NCI-H510A (cell line): ENCODE results near the gene SRA1.
"Not testable (repeated sequence)": the region's sequence is repeated elsewhere in the genome, so short reads cannot be mapped to it uniquely, and the experiment has no call there.

Source experiments
- DNase-seq: peaks from one replicate; lab custom pipeline; 2025; lab: John Stamatoyannopoulos, UW

The SRA1 gene

DNA sequence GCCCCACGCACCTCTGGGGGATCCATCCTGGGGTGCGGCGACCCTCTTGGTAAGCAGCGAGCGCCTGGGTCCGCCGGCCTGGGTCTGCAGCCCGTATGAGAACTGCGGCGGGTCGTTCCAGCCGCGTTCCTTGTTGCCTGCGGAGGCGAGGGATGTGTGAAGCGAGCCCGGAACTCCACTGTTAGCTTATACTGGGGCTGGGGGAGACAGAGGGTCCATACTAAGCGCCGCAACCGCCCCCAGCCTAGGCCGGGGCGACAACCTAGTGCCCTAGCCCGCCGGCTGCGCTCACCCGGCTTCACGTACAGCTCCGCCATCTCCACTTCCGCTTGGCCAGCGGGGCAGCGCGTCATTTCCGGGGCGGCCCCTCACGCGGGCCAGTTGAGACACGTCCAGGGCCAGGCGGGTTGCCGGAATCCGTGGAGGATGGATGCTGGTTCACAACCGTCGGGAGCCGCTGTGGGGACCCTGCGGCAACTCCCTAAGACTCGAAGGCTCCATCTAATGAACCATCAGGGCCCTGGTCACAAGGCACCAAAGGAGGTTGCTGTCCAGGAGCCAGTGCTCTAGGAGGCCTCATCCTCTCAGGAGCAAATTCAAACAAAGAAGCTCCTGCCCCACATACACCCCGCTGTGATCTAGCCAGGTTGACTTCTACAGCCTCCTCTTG is at the start of gene SRA1:
TSS of gene SRA1 (minus strand) at position 338 of the 670 bp plus-strand sequence. CDS start at position 317, 21 bp downstream.
- DNase-seq, result peak; percentile 77

DNA sequence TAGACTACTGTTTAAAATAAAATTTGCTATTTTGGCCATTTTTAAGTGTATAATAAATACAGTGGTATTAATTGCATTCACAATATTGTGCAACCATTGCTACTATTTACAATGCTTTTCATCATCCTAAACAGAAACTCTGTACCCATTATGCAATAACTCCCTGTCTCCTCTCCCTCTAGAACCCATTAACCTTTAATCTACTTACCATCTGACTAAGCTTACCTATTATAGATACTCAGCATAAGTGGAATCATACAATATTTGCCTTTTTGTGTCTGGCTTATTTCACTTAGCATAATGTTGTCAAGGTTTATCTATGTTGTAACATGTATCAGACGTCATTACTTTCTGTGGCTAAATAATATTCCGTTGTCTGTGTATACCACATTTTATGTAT is 49.8 kb upstream of the SRA1 start:
- DNase-seq, result no peak

DNA sequence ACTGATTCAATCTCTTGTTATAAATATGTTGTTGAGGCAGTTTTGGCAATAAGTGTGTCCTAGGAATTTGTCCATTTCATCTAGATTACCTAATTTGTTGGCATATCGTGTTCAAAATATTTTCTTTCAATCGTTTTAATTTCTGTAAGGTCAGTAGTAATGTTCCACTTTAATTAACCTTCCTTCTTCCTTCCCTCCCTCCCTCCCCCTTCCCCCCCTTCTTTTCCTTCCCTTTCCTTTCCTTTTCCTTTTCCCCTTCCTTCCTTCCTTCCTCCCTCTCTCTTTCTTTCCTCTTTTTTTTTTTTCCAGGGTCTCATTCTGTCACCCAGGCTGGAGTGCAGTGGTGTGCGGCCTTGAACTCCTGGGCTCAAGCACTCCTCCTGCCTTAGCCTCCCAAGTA is 48.6 kb upstream of the SRA1 start:
- no peak for DNase-seq

DNA sequence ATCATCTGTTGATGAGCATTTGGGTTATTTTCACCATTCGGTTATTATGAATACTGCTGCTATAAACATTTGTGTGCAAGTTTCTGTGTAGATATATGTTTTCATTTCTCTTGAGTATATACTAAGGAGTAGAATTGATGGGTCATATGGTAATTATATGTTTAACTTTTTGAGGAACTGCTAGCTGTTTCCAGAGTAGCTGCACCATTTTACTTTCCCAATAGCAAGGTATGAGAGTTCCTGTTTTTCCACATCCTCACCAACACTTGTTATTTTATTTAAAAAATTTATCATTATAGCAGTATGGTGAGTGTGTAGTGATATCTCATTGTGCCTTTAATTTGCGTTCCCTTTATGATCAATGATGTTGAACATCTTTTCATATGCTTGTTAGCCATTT is 46.5 kb upstream of the SRA1 start:
- DNase-seq, result no peak

DNA sequence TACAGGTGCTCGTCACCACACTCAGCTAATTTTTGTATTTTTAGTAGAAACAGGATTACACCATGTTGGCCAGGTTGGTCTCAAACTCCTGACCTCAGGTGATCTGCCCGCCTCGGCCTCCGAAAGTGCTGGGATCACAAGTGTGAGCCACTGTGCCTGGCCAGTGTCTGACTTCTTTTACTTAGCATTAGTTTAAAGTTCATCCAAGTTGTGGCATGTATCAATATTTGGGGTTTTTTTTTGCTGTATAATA is 46.1 kb upstream of the SRA1 start:
- DNase-seq, result not testable (repeated sequence)

DNA sequence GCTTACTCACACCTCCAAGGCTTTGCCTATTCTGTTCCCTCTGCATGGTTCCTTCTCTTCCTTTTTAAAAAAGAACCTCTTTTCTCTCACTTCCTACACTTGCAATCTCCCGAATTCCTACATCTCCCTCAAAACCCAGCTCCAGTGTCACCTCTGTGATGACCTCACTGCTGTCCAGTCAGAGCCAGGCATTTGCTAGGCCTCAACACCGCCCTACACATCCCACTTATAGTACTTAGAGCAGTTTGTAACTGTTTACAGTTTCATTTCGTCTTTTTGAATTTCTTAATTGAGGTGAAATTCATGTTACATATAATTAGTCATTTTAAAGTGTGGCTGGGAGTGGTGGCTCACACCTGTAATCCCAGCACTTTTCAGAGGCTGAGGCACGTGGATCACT is 44.9 kb upstream of the SRA1 start:
- no peak for DNase-seq

DNA sequence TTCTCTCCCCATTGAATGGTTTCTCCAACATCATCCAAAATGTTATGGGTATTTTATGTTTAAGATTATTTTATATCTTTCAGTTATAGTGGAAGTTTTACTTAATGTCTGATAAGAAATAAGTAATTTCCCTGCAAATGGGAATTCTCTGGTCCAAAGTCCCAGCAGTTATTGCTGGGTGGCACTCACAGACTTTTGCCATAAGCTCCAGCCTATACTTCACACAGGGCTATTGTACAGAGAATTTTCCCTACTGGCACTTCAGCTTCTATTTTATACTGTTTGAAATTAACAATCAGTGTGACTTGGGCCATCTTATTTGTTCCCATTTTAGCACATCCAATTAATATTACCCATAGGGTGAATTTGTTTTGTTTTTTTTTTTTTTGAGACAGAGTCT is 42.8 kb upstream of the SRA1 start:
- no peak for DNase-seq

DNA sequence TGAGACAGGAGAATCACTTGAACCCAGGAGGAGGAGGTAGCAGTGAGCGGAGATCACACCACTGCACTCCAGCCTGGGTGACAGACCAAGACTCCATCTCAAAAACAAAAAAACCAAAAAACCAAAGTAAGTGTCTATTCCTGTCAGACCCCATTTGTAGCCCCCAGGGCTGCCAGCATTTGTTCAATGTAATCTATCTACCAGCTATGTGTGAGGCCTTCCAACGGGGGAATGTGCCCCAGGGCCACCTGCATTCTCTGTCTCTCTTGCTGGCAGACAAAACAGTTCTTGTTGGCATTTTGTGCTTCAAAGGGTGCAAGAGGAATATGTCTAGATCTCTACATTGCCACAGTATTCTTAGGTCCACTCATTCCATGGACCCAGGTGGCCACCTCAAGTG is 41.6 kb upstream of the SRA1 start:
- no peak for DNase-seq

DNA sequence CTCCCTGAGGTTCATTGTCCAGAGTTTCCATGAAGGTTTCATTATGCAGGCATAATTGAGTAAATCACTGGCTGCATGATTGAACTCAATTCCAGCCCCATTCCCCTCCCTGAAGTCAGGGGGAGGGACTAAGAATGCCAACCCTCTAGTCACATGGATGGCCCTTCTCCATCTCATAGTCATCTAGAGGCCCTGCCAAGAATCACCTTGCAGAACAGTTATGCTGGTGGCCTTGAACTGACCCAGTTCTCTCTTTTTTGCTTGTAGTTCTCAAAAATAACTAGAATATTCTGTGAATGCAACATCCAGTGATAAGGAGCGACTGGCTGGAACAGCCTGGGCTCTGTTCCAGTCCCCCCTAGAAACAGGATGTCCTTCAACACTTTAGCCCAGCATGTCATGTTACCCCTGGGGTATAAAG is 39.1 kb upstream of the SRA1 start:
- no peak for DNase-seq

DNA sequence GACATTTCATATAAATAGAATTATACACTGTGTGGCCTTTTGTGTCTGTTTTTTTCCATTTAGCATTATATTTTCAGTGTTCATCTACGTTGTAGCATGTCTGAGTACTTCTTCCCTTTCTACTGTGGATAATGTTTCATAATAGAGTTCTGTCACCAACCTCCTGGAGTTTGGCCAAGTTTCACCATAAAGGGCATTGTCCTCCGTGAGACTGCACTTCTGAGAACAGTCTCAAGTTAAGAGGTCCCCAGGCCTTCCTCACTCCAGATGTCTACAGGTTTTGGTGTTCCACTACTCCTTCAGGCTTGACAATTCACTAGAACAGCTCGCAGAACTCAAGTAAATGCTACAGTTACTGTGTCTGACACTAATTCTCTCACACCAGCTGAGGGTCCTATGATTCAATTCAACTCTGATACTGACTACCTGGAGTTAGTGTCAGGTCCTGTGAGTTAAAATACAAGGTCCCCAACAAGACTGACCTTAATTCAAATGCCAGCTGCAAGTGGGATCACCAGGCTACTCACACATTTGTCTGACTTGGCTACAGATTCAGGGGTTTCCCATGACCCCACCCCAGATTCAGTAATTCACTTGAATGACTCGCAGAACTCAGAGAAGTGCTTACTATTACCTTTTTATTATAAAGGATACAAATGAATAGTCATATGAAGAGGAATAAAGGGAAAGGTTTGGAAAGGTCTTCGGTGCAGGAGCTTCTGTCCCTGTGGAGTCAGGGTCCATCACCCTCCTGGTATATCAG is 38.4 kb upstream of the SRA1 start:
- no peak for DNase-seq

DNA sequence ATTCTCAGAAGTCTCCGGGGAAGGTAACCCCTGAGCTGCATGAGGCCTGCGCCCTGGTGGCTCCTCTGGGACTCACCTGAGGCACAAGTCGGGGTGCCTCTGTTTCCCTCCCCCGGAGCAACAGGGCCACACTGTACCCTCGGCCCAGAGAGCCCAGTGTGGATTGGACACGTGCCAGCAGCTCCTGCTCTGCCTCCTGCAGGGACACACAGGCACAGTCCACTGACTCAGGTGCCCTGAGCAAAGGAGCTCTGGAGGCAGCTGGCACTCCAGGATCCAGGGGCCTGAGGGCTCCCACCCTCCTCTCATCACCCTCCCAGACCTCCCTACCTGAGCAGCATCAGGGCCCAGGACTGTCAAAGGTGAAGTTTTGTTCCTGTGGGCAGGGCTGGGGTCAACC is 36.9 kb upstream of the SRA1 start:
- no peak for DNase-seq

DNA sequence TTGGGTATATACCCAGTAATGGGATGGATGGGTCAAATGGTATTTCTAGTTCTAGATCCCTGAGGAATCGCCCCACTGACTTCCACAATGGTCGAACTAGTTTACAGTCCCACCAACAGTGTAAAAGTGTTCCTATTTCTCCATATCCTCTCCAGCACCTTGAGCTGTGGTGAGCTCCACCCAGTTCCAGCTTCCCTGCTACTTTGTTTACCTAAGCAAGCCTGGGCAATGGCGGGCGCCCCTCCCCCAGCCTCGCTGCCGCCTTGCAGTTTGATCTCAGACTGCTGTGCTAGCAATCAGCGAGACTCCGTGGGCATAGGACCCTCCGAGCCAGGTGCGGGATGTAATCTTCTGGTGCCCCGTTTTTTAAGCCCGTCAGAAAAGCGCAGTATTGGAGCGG is 35.8 kb upstream of the SRA1 start:
- not testable (repeated sequence) for DNase-seq

DNA sequence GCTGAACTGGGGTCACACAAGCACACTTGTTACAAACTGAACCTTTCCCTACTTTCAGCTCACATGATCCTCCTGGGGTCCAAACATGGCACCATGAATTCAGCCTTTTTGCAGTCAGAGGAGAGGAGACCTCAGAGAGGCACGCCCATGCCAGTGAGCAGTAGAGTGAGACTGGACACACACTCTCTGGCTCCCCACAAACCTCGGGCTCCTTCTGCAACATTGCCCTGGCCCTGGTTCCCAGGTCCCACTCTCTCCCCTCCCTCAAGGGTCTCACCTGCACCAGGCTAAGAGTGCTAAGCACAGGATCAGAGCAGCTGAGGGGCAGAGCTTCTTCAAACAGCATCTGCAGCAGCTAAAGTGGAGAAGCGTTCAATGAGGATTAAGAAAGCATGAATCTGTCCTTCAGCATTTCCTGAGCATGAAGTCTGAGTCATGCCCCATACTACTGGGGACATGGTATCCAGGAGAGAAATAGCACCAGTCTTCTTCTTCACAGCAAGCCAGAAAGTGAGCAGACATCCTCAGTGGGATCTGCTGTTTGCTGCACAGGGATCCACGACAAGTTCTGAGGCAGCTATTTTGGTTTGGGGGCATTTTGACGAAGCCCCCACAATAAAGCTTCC is 34.6 kb upstream of the SRA1 start:
- no peak for DNase-seq

DNA sequence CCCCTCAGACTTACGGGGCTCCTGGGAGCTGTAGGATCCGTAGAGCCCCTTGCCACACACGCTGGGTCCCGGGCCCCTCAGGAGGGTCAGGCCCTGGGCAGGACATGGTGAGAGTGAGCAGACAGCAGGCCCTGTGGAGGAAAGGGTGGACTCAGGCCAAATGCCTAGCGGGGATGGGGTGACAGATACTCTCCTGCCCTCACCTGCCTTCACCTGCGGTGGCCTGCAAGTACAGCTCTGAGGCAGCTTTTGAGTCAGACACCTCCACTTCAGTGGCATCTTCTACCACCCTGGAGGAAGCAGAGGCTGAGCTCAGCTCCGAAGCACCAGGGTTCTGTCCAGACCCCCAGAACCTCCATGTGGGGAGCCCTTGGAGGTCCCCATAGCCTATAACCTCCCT is 33.6 kb upstream of the SRA1 start:
- no peak for DNase-seq

DNA sequence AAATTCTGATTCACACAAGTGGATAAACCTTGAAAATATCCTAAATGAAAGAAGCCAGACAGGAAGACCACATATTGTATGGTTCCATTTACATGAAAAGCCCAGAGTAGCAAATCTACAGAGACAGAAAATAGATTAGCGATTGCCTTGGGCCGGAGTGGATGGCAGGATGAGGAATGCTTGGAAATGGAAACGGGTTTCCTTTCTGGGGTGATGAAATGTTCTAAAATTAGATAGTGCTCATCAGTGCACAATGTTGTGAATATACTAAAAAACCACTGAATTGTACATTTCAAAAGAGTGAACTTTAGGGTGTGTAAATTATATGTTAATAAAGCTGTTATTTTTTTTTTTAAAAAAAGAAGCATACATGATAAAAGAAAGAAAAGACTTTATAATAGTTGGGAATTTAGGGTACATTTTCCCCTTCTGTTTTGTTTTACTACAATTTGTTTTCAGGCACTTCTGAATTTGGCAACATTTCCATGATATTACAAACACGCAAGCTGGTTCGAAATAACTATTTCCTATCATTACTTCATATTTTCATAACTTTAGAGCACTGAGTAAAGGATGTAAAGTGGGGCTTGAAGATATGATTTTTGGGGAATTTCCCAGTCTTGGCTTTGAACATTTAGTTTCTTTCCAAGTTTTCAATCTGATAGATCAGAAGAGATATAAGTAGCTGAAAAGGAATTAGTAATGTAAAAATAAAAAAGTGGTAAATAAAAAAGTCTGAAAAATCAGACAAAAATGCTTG is 31.2 kb upstream of the SRA1 start:
- DNase-seq, result no peak

DNA sequence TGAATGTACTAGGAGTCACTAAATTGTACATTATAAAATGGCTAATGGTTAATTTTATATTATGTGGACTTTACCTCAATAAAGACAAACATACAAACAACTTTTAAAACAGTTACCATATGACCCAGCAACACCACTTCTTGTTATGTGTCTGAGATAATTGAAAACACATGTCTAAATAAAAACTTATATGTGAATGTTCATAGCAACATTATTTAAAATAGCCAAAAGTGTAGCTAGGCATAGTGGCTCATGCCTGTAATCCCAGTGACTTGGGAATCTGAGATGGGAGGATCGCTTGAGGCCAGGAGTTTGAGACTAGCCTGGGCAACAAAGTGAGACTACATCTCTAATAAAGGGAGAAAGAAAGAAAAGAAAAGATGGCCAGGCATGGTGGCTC is 30.2 kb upstream of the SRA1 start:
- no peak for DNase-seq

DNA sequence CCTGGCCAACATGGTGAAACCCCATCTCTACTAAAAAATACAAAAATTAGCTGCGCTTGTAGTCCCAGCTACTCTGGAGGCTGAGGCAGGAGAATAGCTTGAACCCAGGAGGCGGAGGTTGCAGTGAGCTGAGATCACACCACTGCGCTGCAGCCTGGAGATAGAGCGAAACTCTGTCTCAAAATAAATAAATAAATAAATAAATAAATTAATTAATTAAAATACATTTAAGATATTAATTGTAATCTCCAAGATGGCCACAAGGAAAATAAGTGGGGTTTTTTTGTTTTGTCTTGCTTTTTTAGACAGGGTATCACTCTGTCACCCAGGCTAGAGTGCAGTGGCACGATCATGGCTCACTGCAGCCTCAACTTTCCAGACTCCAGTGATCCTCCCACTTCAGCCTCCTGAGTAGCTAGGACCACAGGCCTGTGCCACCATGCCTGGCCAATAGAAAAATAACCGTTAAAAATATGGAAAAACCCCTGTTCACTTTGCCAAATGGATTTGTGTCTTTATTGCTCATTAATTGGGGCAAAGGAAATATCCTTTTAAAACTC is 22.0 kb upstream of the SRA1 start:
- DNase-seq, result not testable (repeated sequence)

DNA sequence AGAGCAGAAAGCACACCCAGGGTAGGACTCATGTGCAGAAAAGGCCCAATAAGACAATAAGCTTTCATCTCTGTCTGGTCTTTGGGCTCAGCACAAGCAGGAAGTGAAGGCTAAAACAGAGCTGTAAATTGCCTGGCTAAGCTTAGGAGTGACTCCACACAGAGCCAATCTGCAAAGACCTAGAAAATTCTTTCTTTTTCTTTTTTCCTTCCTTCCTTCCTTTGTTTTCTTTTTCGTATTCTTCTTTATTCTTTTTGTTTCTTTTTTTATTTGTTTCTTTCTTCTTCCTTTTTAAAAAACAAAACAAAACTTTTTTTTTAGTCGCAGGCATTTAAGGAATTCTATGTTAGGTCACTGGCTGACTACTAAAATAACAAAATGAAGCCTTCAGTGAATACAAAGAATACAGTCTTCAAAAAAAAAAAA is 19.5 kb upstream of the SRA1 start:
- DNase-seq, result no peak

DNA sequence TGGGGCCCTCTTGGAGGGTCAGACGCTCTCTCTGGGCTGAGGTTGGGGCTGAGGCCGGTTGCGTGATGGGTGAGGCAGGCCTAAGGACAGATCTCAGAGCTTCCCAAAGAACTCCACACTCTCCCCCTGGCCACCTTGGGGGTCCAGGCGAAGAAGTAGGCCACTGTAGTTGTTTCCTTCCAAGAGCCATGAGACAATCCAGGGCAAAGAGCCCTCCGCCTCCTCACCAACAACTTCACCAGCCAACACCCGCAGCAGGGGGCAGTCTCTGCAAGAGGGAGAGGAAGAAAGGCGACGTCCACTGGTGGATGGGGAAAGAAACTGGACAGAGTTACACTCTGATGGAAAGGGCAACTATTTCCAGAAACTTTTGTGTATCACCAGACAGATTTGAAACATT is 18.0 kb upstream of the SRA1 start:
- no peak for DNase-seq

DNA sequence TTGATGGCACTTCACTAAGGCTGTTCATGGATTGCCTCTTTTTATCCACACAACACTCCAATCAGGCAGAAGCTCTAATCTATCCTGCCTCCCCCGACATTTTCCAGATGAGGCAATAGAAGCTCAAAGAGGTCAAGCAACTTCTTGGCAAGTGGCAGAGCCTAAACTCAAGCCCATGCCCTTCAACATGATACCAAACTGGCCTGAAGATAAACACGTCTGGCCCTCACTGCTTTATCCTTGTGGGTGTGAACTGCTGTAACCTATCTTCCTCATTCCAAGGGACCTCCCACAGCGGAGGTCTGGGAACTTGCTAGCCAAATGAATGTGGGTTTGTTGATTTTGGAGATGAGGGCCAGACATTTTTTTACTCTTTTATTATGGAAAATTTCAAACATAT is 16.9 kb upstream of the SRA1 start:
- DNase-seq, result no peak

DNA sequence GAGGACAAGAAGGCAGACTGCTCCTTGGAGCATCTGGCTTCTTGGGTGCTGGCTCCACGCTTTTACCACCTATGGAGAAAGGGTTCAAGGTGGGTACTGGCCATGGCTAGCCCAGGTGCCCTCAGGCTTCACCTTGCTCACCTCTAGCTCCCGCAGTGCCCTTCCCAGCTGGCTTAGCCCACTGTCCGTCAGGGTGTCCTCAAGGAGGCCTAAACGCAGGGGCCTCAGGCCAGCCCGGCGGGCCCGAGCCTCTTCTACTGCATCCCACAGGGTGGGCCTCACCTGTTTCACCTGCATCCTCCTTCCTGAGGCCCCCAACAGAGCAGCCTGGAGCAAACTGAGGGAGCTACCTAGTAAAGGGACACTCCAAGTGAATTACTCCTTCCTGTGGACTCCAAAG is 16.4 kb upstream of the SRA1 start:
- DNase-seq, result no peak

DNA sequence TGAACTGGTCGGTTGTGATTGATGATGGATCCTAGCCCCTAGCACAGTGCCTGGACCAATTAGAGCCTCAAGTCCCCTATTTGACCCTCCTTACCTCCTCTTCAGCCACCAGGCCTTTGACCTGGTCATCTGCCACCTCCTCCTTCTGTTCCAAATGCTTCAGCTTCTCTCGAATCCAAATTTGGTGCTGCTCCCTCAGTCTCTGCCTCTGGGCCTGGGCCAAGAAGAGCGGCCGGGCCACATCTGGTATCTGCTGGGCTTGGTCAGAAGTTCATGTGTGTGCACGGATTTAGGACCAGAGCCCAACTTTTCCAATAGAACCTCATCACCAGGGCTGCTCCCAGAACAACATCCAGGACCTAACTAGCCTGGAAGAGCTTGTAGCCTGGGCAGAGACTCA is 13.8 kb upstream of the SRA1 start:
- no peak for DNase-seq

DNA sequence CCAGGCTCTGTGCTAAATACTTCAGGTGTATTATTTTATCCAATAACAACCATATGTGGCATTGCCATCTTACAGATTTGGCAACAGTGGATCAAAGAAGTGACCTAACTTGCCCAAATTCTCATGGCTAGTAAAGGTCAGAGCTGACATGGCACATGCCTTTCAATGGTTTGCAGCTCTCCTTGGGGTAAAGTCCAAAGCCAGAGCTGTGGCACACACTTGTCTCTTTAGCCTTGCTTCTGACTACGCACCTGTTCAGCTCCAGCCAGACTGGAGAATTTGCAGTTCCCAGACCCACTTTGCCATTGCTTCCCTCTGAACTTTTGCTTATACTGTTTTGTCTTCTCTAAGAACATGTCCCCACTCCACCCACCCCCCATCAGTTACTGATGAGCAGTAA is 13.2 kb upstream of the SRA1 start:
- no peak for DNase-seq
